ENCODE data around the gene PPCDC.
A peak's percentile ranks its signal among the peaks of the same experiment; 100 is the strongest.

The PPCDC gene

GRCh38 chr15:74983725-74984231 is 39.6 kb upstream of the PPCDC start:
- no peak for TF ChIP-seq CTCF (IDR thresholded peaks at IDR 0.05; ENCODE audit: borderline replicate concordance, control extremely low read depth, extremely low read depth, insufficient read depth, missing control alignments)
- DNase-seq (ENCODE audit: low spot score): no peak
- in situ Hi-C loops (cut with MboI; ENCODE audit: low sequenced_read_pairs, unreplicated experiment): no loop called here

- no peak for DNase-seq (ENCODE audit: low spot score)
- TF ChIP-seq CTCF (IDR thresholded peaks at IDR 0.05; ENCODE audit: borderline replicate concordance, control extremely low read depth, extremely low read depth, insufficient read depth, missing control alignments): peak; percentile 38
- in situ Hi-C loops (cut with MboI; ENCODE audit: low sequenced_read_pairs, unreplicated experiment): no loop called here
Observed at GRCh38 chr15:74988007-74988800, 35.2 kb upstream of the PPCDC start.

GRCh38 chr15:74989527-74989926 is 33.9 kb upstream of the PPCDC start:
- in situ Hi-C loops (cut with MboI; ENCODE audit: low sequenced_read_pairs, unreplicated experiment): no loop called here
- DNase-seq (ENCODE audit: low spot score): no peak
- TF ChIP-seq CTCF (IDR thresholded peaks at IDR 0.05; ENCODE audit: borderline replicate concordance, control extremely low read depth, extremely low read depth, insufficient read depth, missing control alignments): no peak

GRCh38 chr15:74992619-74993018 is 30.8 kb upstream of the PPCDC start:
- TF ChIP-seq CTCF (IDR thresholded peaks at IDR 0.05; ENCODE audit: borderline replicate concordance, control extremely low read depth, extremely low read depth, insufficient read depth, missing control alignments): no peak
- DNase-seq (ENCODE audit: low spot score): no peak
- in situ Hi-C loops (cut with MboI; ENCODE audit: low sequenced_read_pairs, unreplicated experiment): no loop called here

- in situ Hi-C loops (cut with MboI; ENCODE audit: low sequenced_read_pairs, unreplicated experiment): no loop called here
- DNase-seq (ENCODE audit: low spot score): no peak
- no peak for TF ChIP-seq CTCF (IDR thresholded peaks at IDR 0.05; ENCODE audit: borderline replicate concordance, control extremely low read depth, extremely low read depth, insufficient read depth, missing control alignments)
Observed at GRCh38 chr15:74994236-74994635, 29.2 kb upstream of the PPCDC start.

GRCh38 chr15:74994685-74995084 is 28.7 kb upstream of the PPCDC start:
- DNase-seq (ENCODE audit: low spot score): no peak
- in situ Hi-C loops (cut with MboI; ENCODE audit: low sequenced_read_pairs, unreplicated experiment): no loop called here
- no peak for TF ChIP-seq CTCF (IDR thresholded peaks at IDR 0.05; ENCODE audit: borderline replicate concordance, control extremely low read depth, extremely low read depth, insufficient read depth, missing control alignments)
